IMR-90 (cell line): Measurements from ENCODE around the gene HEXD. TPM values are rescaled to one million over a fixed set of nuclear protein-coding genes. Genes with fewer than 3 reads are reported as not detected.

ENCODE experiments used
- ATAC-seq: fragments of 200-7000 bp; cut with Tn5 transposase; 2 replicates; pipeline ENCODE4 v1.9.1; 2020; ENCODE audit warnings: low read depth, mild to moderate bottlenecking, moderate library complexity
- BruUV-seq: library from RNA; stranded (reverse); fragments of 400-500 nt; replicated peaks from 2 replicates; lab custom pipeline; 2021; lab: Mats Ljungman, UMichigan
- CTCF ChIA-PET: fragments of 300-600 bp; formaldehyde crosslinking; extraction: SDS; loops from one replicate; lab custom pipeline; 2021; ENCODE audit warnings: antibody characterized with exemption; lab: Yijun Ruan, JAX
- POLR2A ChIA-PET: fragments of 300-600 bp; sonication (Branson Sonifier 250); formaldehyde crosslinking; loops from one replicate; lab custom pipeline; 2022; ENCODE audit warnings: antibody characterized with exemption; ENCODE audit not compliant: unreplicated experiment; lab: Charles Lee
- DNase-seq: peaks from one replicate; pipeline ENCODE4 v3.0.0; 2013
- H2AFZ ChIP-seq: replicated peaks from 2 replicates; pipeline ENCODE3; 2013; ENCODE audit warnings: low read length, mild to moderate bottlenecking; ENCODE audit not compliant: poor library complexity
- H2AK5ac ChIP-seq: 2 replicates; pipeline ENCODE4 v1.6.1; 2013; ENCODE audit warnings: low read depth, low read length, inconsistent platforms
- H2AK9ac ChIP-seq: replicated peaks from 2 replicates; pipeline ENCODE3; 2013; ENCODE audit warnings: mild to moderate bottlenecking, low read depth, low read length, moderate library complexity; ENCODE audit not compliant: poor library complexity
- H2BK120ac ChIP-seq: 2 replicates; pipeline ENCODE4 v1.6.1; 2013; ENCODE audit warnings: low read depth, low read length, inconsistent platforms
- H2BK15ac ChIP-seq: 3 replicates; pipeline ENCODE4 v1.6.1; 2013; ENCODE audit warnings: low read depth, low read length, inconsistent platforms
- H2BK20ac ChIP-seq: 2 replicates; pipeline ENCODE4 v1.6.1; 2013; ENCODE audit warnings: low read depth, mild to moderate bottlenecking, inconsistent platforms, low read length, moderate library complexity
- H2BK5ac ChIP-seq: 2 replicates; pipeline ENCODE4 v1.6.1; 2013; ENCODE audit warnings: mild to moderate bottlenecking, low read depth, low read length, inconsistent platforms; ENCODE audit not compliant: poor library complexity, severe bottlenecking
- H3K14ac ChIP-seq: replicated peaks from 2 replicates; pipeline ENCODE4 v1.6.1; 2013; ENCODE audit warnings: low read depth, low read length, inconsistent platforms
- H3K18ac ChIP-seq: 2 replicates; pipeline ENCODE4 v1.6.1; 2013; ENCODE audit warnings: low read depth, low read length, control low read depth
- H3K23ac ChIP-seq: 2 replicates; pipeline ENCODE4 v1.6.1; 2013; ENCODE audit warnings: low read depth, low read length, inconsistent platforms
- H3K27ac ChIP-seq: 2 replicates; pipeline ENCODE4 v1.5.1; 2013; ENCODE audit warnings: mild to moderate bottlenecking, control low read depth, low read length; ENCODE audit not compliant: insufficient read depth
- H3K27me3 ChIP-seq: 2 replicates; pipeline ENCODE4 v1.6.1; 2013; ENCODE audit warnings: low read length; ENCODE audit not compliant: control insufficient read depth, insufficient read depth
- H3K36me3 ChIP-seq: 2 replicates; pipeline ENCODE4 v1.6.1; 2013; ENCODE audit warnings: low read length, mixed read lengths; ENCODE audit not compliant: control insufficient read depth, insufficient read depth
- H3K4ac ChIP-seq: 2 replicates; pipeline ENCODE4 v1.6.1; 2013; ENCODE audit warnings: low read depth, low read length, inconsistent platforms
- H3K4me1 ChIP-seq: 2 replicates; pipeline ENCODE4 v1.6.1; 2013; ENCODE audit warnings: low read length, mixed read lengths; ENCODE audit not compliant: control insufficient read depth, insufficient read depth
- H3K4me2 ChIP-seq: 2 replicates; pipeline ENCODE4 v1.6.1; 2013; ENCODE audit warnings: low read depth, mild to moderate bottlenecking, control low read depth, low read length, moderate library complexity
- H3K4me3 ChIP-seq: 2 replicates; pipeline ENCODE4 v1.5.1; 2013; ENCODE audit warnings: low read depth, mild to moderate bottlenecking, control low read depth, low read length, moderate library complexity; ENCODE audit not compliant: insufficient read depth
- H3K56ac ChIP-seq: 2 replicates; pipeline ENCODE4 v1.6.1; 2013; ENCODE audit warnings: low read length, inconsistent platforms; ENCODE audit not compliant: insufficient read depth; ENCODE audit errors: extremely low read depth
- H3K79me1 ChIP-seq, 2 experiments: 2 replicates each; pipeline ENCODE4 v1.6.1; 2013; ENCODE audit warnings: low read length in 2 of 2, inconsistent platforms in 1 of 2, low read depth in 1 of 2
- H3K9ac ChIP-seq: 2 replicates; pipeline ENCODE4 v1.6.1; 2013; ENCODE audit warnings: low read depth, low read length, control low read depth
- H3K9me1 ChIP-seq: 2 replicates; pipeline ENCODE4 v1.6.1; 2013; ENCODE audit warnings: low read length, inconsistent platforms; ENCODE audit not compliant: insufficient read depth
- H3K9me3 ChIP-seq: 2 replicates; pipeline ENCODE4 v1.6.1; 2013; ENCODE audit warnings: low read length; ENCODE audit not compliant: control insufficient read depth, insufficient read depth
- H4K20me1 ChIP-seq: 2 replicates; pipeline ENCODE4 v1.6.1; 2013; ENCODE audit warnings: low read length, inconsistent platforms; ENCODE audit not compliant: insufficient read depth
- H4K5ac ChIP-seq: 2 replicates; pipeline ENCODE4 v1.6.1; 2013; ENCODE audit warnings: mild to moderate bottlenecking, low read depth, low read length, control low read depth
- H4K8ac ChIP-seq, 2 experiments: 2 replicates each; pipeline ENCODE4 v1.6.1; 2013; ENCODE audit warnings: low read depth in 2 of 2, low read length in 2 of 2, control low read depth in 1 of 2, inconsistent platforms in 1 of 2
- H4K91ac ChIP-seq: 2 replicates; pipeline ENCODE4 v1.6.1; 2013; ENCODE audit warnings: low read depth, low read length, inconsistent platforms; ENCODE audit not compliant: insufficient read depth
- CEBPB ChIP-seq: IDR thresholded peaks from 2 replicates; pipeline ENCODE4 v1.6.1; 2012; ENCODE audit warnings: low read depth, low read length, improper control_type of control experiment
- FOS ChIP-seq: fragments of 150-350 bp; IDR thresholded peaks from 2 replicates; pipeline ENCODE4 v1.6.1; 2016; ENCODE audit warnings: low read depth, low read length
- MAZ ChIP-seq: IDR thresholded peaks from 2 replicates; pipeline ENCODE4 v1.6.1; 2012; ENCODE audit warnings: low read depth, mild to moderate bottlenecking, low read length, improper control_type of control experiment, moderate library complexity, borderline replicate concordance
- NFE2L2 ChIP-seq: fragments of 150-350 bp; IDR thresholded peaks from 2 replicates; pipeline ENCODE4 v1.6.1; 2016; ENCODE audit warnings: low read depth, mild to moderate bottlenecking, low read length
- POLR2A ChIP-seq: IDR thresholded peaks from 2 replicates; pipeline ENCODE4 v1.6.1; 2012; ENCODE audit warnings: mild to moderate bottlenecking, low read depth, low read length
- RAD21 ChIP-seq: IDR thresholded peaks from 2 replicates; pipeline ENCODE4 v1.6.1; 2012; ENCODE audit warnings: low read length, improper control_type of control experiment
- RCOR1 ChIP-seq: IDR thresholded peaks from 2 replicates; pipeline ENCODE4 v1.6.1; 2012; ENCODE audit warnings: mild to moderate bottlenecking, low read length, improper control_type of control experiment; ENCODE audit not compliant: insufficient replicate concordance
- SMC3 ChIP-seq: fragments of 150-350 bp; IDR thresholded peaks from 2 replicates; pipeline ENCODE4 v1.6.1; 2016; ENCODE audit warnings: low read depth, mild to moderate bottlenecking, antibody characterized with exemption, low read length, moderate library complexity
- WGBS, 2 experiments: methylation state at CpG; one replicate each; pipeline versions ENCODE4 v1.1.5 to v1.1.7; 2013; ENCODE audit warnings: missing lambda C conversion rate in 2 of 2; ENCODE audit not compliant: insufficient read length in 1 of 2; ENCODE audit errors: extremely low coverage in 2 of 2; 5-methylcytosine and 5-hydroxymethylcytosine counted together
- dilution Hi-C: fragments of 300-500 bp; cut with HindIII; formaldehyde crosslinking; loops from one replicate; pipeline ENCODE4 v1.14.3; 2018; ENCODE audit warnings: low sequenced_read_pairs; ENCODE audit not compliant: unreplicated experiment
- in situ Hi-C: fragments of 300-500 bp; cut with MboI; formaldehyde crosslinking; loops from 3 replicates; pipeline ENCODE4 v1.14.3; 2019; ENCODE audit warnings: low sequenced_read_pairs, inconsistent platforms, mixed read lengths
- intact Hi-C: fragments of 100-400 bp; cut with micrococcal nuclease; formaldehyde crosslinking; loops from 2 replicates; pipeline ENCODE4 v1.10.0; 2022
- polyA plus RNA-seq, 3 experiments: library from polyadenylated mRNA; depleted of rRNA; stranded (reverse); fragments of >200 nt; gene quantifications; 2 replicates each; pipeline ENCODE4 v1.2.3, GENCODE V29; 2012; ENCODE audit warnings: low replicate concordance in 1 of 3
- total RNA-seq: library from RNA; depleted of rRNA; stranded (reverse); fragments of >200 nt; gene quantifications from 2 replicates; pipeline ENCODE4 v1.2.3, GENCODE V29; 2012
- TF ChIP-seq, protein P1 (sequence below): conservative IDR thresholded peaks from 2 replicates; pipeline ENCODE4 v1.5.1; 2012; ENCODE audit warnings: mild to moderate bottlenecking, low read depth, low read length, improper control_type of control experiment
- TF ChIP-seq, protein P2 (sequence below): fragments of 150-350 bp; IDR thresholded peaks from 2 replicates; pipeline ENCODE4 v1.6.1; 2017; ENCODE audit warnings: mild to moderate bottlenecking, antibody characterized with exemption, low read length, low read depth
- TF ChIP-seq, protein P3 (sequence below): fragments of 150-350 bp; IDR thresholded peaks from 2 replicates; pipeline ENCODE4 v1.6.1; 2016; ENCODE audit warnings: low read depth, mild to moderate bottlenecking, low read length, moderate library complexity, borderline replicate concordance

The HEXD gene
- total and polyA plus RNA-seq, 2 of the 4 experiments (the other 2 are of a cell fraction), result 3.8 to 9.5 TPM

DNA sequence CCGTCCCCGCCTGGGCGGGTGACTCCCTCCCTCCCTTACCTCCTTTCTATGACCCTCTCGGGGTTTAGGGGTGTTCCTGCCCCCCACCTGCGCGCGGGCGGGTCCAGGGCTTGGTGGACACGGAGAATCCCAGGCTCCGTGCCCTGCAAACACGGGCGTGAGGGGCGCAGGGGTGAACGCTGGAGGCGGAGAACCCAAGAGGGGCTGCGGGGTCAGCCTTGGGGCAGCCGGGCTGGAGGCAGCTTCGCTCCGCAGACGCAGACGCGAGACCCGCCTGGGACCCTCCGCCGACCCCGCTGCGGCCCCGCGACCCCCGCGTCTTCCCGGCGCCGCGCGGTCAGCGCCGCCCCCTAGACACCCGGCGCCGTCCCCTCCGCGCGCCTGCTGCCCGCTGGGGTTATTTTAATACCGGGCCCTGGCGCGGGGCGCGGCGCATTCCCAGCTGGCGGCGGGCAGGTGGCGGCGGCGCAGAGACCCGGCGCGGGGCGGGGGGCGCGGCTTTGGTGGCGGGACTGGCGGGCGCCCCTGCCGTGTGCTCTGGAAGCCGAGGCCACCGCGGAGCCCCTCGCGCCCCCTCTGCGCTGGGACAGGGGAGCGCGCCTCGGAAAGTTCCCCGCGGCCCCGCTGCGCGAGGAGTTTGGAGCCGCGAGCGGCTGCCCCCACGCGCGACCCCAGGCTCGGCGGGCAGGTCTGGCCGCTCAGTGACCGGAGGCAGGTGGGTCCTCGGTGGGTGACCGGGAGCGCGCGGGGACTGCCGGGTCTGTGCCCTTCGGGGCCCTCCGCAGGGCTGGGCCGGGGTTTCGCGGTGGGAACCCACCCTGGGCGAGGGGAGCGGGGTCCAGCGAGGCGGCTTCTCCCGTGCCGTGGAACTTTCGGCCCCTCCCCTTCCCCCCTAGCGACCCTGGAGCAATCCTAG is 46.6 kb upstream of the HEXD start, which contains the start of gene UTS2R:
UTS2R (plus strand) TSS at position 433 of the 916 bp plus-strand sequence. CDS start 2,560 bp downstream, outside the sequence.
- Histone ChIP-seq H3K4me2 (peak within 1 kb of the TSS; percentile 38; the same call in 1 of the 2 replicates), H4K20me1 (no peaks in the 10 kb centered on the region), H3K79me1 (no peaks in the 10 kb centered on the region), H3K18ac (no peak within 1 kb of the TSS), H3K4me3 (peak within 1 kb of the TSS; percentile 7; the same call in 1 of the 2 replicates), H4K8ac (no peak within 1 kb of the TSS), H2BK15ac (no peak within 1 kb of the TSS), H3K9ac (no peak within 1 kb of the TSS), H3K14ac (no peak within 1 kb of the TSS), H3K27me3 (peaks cover 66% of the 10 kb centered on the region), H3K23ac (no peak within 1 kb of the TSS), H3K9me3 (no peaks in the 10 kb centered on the region), H2AK9ac (no peak within 1 kb of the TSS), H3K9me1 (no peaks in the 10 kb centered on the region), H4K91ac (no peak within 1 kb of the TSS), H3K4ac (no peak within 1 kb of the TSS), H2AFZ (peak within 1 kb of the TSS; percentile 69), H2AK5ac (no peak within 1 kb of the TSS), H3K4me1 (no peaks in the 10 kb centered on the region), H2BK20ac (no peak within 1 kb of the TSS), H2BK120ac (no peak within 1 kb of the TSS), H4K5ac (no peak within 1 kb of the TSS), H3K56ac (no peak within 1 kb of the TSS), H3K36me3 (no peaks in the 10 kb centered on the region), H3K27ac (no peak within 1 kb of the TSS), H2BK5ac (no peak within 1 kb of the TSS)
- ATAC-seq (no peak), DNase-seq (no peak)
- CTCF ChIA-PET, result no interaction called here
- in situ Hi-C loops, result no loop called here
- intact Hi-C loops, result no loop called here
- 3% methylated on average over 80 of the region's 109 CpGs; no CpG with 5 or more reads in 1 of the 2 experiments for WGBS, 2 experiments
- no TSS peak for BruUV-seq
- dilution Hi-C loops, result no loop called here
- POLR2A ChIA-PET, result no interaction called here
- no peak for TF ChIP-seq MAZ
- no peak for TF ChIP-seq NFE2L2
- TF ChIP-seq FOS, result no peak
- TF ChIP-seq, protein P1, sequence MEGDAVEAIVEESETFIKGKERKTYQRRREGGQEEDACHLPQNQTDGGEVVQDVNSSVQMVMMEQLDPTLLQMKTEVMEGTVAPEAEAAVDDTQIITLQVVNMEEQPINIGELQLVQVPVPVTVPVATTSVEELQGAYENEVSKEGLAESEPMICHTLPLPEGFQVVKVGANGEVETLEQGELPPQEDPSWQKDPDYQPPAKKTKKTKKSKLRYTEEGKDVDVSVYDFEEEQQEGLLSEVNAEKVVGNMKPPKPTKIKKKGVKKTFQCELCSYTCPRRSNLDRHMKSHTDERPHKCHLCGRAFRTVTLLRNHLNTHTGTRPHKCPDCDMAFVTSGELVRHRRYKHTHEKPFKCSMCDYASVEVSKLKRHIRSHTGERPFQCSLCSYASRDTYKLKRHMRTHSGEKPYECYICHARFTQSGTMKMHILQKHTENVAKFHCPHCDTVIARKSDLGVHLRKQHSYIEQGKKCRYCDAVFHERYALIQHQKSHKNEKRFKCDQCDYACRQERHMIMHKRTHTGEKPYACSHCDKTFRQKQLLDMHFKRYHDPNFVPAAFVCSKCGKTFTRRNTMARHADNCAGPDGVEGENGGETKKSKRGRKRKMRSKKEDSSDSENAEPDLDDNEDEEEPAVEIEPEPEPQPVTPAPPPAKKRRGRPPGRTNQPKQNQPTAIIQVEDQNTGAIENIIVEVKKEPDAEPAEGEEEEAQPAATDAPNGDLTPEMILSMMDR, result no peak
- TF ChIP-seq RCOR1, result no peak
- no peak for TF ChIP-seq CEBPB
- TF ChIP-seq, protein P2, sequence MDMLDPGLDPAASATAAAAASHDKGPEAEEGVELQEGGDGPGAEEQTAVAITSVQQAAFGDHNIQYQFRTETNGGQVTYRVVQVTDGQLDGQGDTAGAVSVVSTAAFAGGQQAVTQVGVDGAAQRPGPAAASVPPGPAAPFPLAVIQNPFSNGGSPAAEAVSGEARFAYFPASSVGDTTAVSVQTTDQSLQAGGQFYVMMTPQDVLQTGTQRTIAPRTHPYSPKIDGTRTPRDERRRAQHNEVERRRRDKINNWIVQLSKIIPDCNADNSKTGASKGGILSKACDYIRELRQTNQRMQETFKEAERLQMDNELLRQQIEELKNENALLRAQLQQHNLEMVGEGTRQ, result no peak
- no peak for TF ChIP-seq SMC3
- TF ChIP-seq, protein P3, sequence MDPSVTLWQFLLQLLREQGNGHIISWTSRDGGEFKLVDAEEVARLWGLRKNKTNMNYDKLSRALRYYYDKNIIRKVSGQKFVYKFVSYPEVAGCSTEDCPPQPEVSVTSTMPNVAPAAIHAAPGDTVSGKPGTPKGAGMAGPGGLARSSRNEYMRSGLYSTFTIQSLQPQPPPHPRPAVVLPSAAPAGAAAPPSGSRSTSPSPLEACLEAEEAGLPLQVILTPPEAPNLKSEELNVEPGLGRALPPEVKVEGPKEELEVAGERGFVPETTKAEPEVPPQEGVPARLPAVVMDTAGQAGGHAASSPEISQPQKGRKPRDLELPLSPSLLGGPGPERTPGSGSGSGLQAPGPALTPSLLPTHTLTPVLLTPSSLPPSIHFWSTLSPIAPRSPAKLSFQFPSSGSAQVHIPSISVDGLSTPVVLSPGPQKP, result no peak
- no peak for TF ChIP-seq POLR2A
- no peak for TF ChIP-seq RAD21
